Measurements from ENCODE around the gene PYGO2.

The PYGO2 gene

GRCh38 chr1:154951901-154952657 lies 9.5 kb downstream of the PYGO2 start:
- peaks cover 18 to 21% of the 10 kb centered on the region in 2 experiments for H3K36me3 ChIP-seq (ENCODE audit: control insufficient read depth in 1 of 2, insufficient read depth in 2 of 2, low read length in 2 of 2)
- no peak overlapping the region for H2BK5ac ChIP-seq (ENCODE audit: low read depth, low read length, poor library complexity)
- no peak overlapping the region for H2AFZ ChIP-seq (ENCODE audit: insufficient read depth, low read length, poor library complexity)
- no peak overlapping the region for H2BK12ac ChIP-seq (ENCODE audit: low read length)
- no peak overlapping the region for H3K14ac ChIP-seq (ENCODE audit: low read length)
- WGBS (ENCODE audit: extremely low coverage, insufficient coverage, insufficient read length) = no CpG with 5 or more reads among the region's 15 CpGs
- no peak overlapping the region for H4K91ac ChIP-seq (ENCODE audit: low read depth, low read length)
- H3K27me3 ChIP-seq (ENCODE audit: insufficient read depth, low read length) = no peaks in the 10 kb centered on the region
- H3K23ac ChIP-seq (ENCODE audit: low read length) = no peak overlapping the region
- H3K79me1 ChIP-seq (ENCODE audit: low read length) = peaks cover 2% of the 10 kb centered on the region
- H4K8ac ChIP-seq (ENCODE audit: low read depth, low read length) = no peak overlapping the region
- H2AK5ac ChIP-seq (ENCODE audit: low read length) = no peak overlapping the region
- H3K79me2 ChIP-seq (ENCODE audit: control insufficient read depth, insufficient read depth, low read length, poor library complexity) = no peaks in the 10 kb centered on the region
- no peak overlapping the region for H4K12ac ChIP-seq (ENCODE audit: low read depth, low read length)
- no peak overlapping the region for H3K18ac ChIP-seq (ENCODE audit: low read length)
- H3K4me2 ChIP-seq (ENCODE audit: low read length) = no peak overlapping the region
- no peak overlapping the region for H3K4me3 ChIP-seq (ENCODE audit: low read depth, low read length)
- H2BK120ac ChIP-seq (ENCODE audit: insufficient read depth, low read length, poor library complexity) = no peak overlapping the region
- no peaks in the 10 kb centered on the region for H3K9me3 ChIP-seq (ENCODE audit: insufficient read depth, low read depth, low read length)
- DNase-seq = no peak
- H3K9ac ChIP-seq (ENCODE audit: low read length) = no peak overlapping the region
- peaks cover 11 to 15% of the 10 kb centered on the region in 2 experiments for H3K4me1 ChIP-seq (ENCODE audit: control insufficient read depth in 1 of 2, insufficient read depth in 2 of 2, low read length in 2 of 2)
- no peak overlapping the region for H3K4ac ChIP-seq (ENCODE audit: low read depth, low read length)
- H3K27ac ChIP-seq (ENCODE audit: low read depth, low read length) = no peak overlapping the region

- no peak overlapping the region for H3K18ac ChIP-seq (ENCODE audit: low read length)
- no peak overlapping the region for H3K4ac ChIP-seq (ENCODE audit: low read depth, low read length)
- no peaks in the 10 kb centered on the region for H3K4me1 ChIP-seq (ENCODE audit: control insufficient read depth in 1 of 2, insufficient read depth in 2 of 2, low read length in 2 of 2)
- H3K79me1 ChIP-seq (ENCODE audit: low read length) = no peaks in the 10 kb centered on the region
- no peak overlapping the region for H2AK5ac ChIP-seq (ENCODE audit: low read length)
- no peak overlapping the region for H2BK12ac ChIP-seq (ENCODE audit: low read length)
- H3K36me3 ChIP-seq (ENCODE audit: control insufficient read depth in 1 of 2, insufficient read depth in 2 of 2, low read length in 2 of 2) = peaks cover 29 to 38% of the 10 kb centered on the region in 2 experiments
- DNase-seq = no peak
- no peak overlapping the region for H2BK5ac ChIP-seq (ENCODE audit: low read depth, low read length, poor library complexity)
- H3K27me3 ChIP-seq (ENCODE audit: insufficient read depth, low read length) = no peaks in the 10 kb centered on the region
- H3K4me3 ChIP-seq (ENCODE audit: low read depth, low read length) = no peak overlapping the region
- no peak overlapping the region for H3K4me2 ChIP-seq (ENCODE audit: low read length)
- no peak overlapping the region for H2BK120ac ChIP-seq (ENCODE audit: insufficient read depth, low read length, poor library complexity)
- no peaks in the 10 kb centered on the region for H3K9me3 ChIP-seq (ENCODE audit: insufficient read depth, low read depth, low read length)
- H3K23ac ChIP-seq (ENCODE audit: low read length) = no peak overlapping the region
- no peak overlapping the region for H4K8ac ChIP-seq (ENCODE audit: low read depth, low read length)
- H3K79me2 ChIP-seq (ENCODE audit: control insufficient read depth, insufficient read depth, low read length, poor library complexity) = no peaks in the 10 kb centered on the region
- H4K12ac ChIP-seq (ENCODE audit: low read depth, low read length) = no peak overlapping the region
- no peak overlapping the region for H4K91ac ChIP-seq (ENCODE audit: low read depth, low read length)
- no peak overlapping the region for H3K9ac ChIP-seq (ENCODE audit: low read length)
- no CpG with 5 or more reads among the region's 11 CpGs for WGBS (ENCODE audit: extremely low coverage, insufficient coverage, insufficient read length)
- H3K14ac ChIP-seq (ENCODE audit: low read length) = no peak overlapping the region
- H3K27ac ChIP-seq (ENCODE audit: low read depth, low read length) = no peak overlapping the region
- H2AFZ ChIP-seq (ENCODE audit: insufficient read depth, low read length, poor library complexity) = no peak overlapping the region
Observed at GRCh38 chr1:154948079-154948478, 13.5 kb downstream of the PYGO2 start.

- no peak for DNase-seq
- no peak overlapping the region for H4K8ac ChIP-seq (ENCODE audit: low read depth, low read length)
- no peak overlapping the region for H3K9ac ChIP-seq (ENCODE audit: low read length)
- H3K27me3 ChIP-seq (ENCODE audit: insufficient read depth, low read length) = no peaks in the 10 kb centered on the region
- no peak overlapping the region for H3K4me3 ChIP-seq (ENCODE audit: low read depth, low read length)
- no peak overlapping the region for H3K14ac ChIP-seq (ENCODE audit: low read length)
- peaks cover 27 to 36% of the 10 kb centered on the region in 2 experiments for H3K36me3 ChIP-seq (ENCODE audit: control insufficient read depth in 1 of 2, insufficient read depth in 2 of 2, low read length in 2 of 2)
- H3K4me1 ChIP-seq (ENCODE audit: control insufficient read depth in 1 of 2, insufficient read depth in 2 of 2, low read length in 2 of 2) = peaks cover 4 to 6% of the 10 kb centered on the region in 2 experiments
- no peak overlapping the region for H4K12ac ChIP-seq (ENCODE audit: low read depth, low read length)
- no peaks in the 10 kb centered on the region for H3K79me1 ChIP-seq (ENCODE audit: low read length)
- no peak overlapping the region for H3K23ac ChIP-seq (ENCODE audit: low read length)
- H2AFZ ChIP-seq (ENCODE audit: insufficient read depth, low read length, poor library complexity) = no peak overlapping the region
- no peak overlapping the region for H4K91ac ChIP-seq (ENCODE audit: low read depth, low read length)
- no peak overlapping the region for H3K18ac ChIP-seq (ENCODE audit: low read length)
- H3K4ac ChIP-seq (ENCODE audit: low read depth, low read length) = no peak overlapping the region
- no peak overlapping the region for H3K27ac ChIP-seq (ENCODE audit: low read depth, low read length)
- no CpG with 5 or more reads among the region's 17 CpGs for WGBS (ENCODE audit: extremely low coverage, insufficient coverage, insufficient read length)
- no peaks in the 10 kb centered on the region for H3K79me2 ChIP-seq (ENCODE audit: control insufficient read depth, insufficient read depth, low read length, poor library complexity)
- H3K4me2 ChIP-seq (ENCODE audit: low read length) = no peak overlapping the region
- H2BK5ac ChIP-seq (ENCODE audit: low read depth, low read length, poor library complexity) = no peak overlapping the region
- H2AK5ac ChIP-seq (ENCODE audit: low read length) = no peak overlapping the region
- H2BK12ac ChIP-seq (ENCODE audit: low read length) = no peak overlapping the region
- no peak overlapping the region for H2BK120ac ChIP-seq (ENCODE audit: insufficient read depth, low read length, poor library complexity)
- peaks cover 2% of the 10 kb centered on the region for H3K9me3 ChIP-seq (ENCODE audit: insufficient read depth, low read depth, low read length)
Observed at GRCh38 chr1:154945962-154946850, 15.4 kb downstream of the PYGO2 start.

- Histone ChIP-seq H3K27me3 (ENCODE audit: insufficient read depth, low read length) (no peaks in the 10 kb centered on the region), H4K91ac (ENCODE audit: low read depth, low read length) (no peak overlapping the region), H3K18ac (ENCODE audit: low read length) (no peak overlapping the region), H2BK5ac (ENCODE audit: low read depth, low read length, poor library complexity) (no peak overlapping the region), H3K79me2 (ENCODE audit: control insufficient read depth, insufficient read depth, low read length, poor library complexity) (no peaks in the 10 kb centered on the region), H3K4ac (ENCODE audit: low read depth, low read length) (no peak overlapping the region), H3K4me1 (ENCODE audit: control insufficient read depth in 1 of 2, insufficient read depth in 2 of 2, low read length in 2 of 2) (peaks cover 10 to 11% of the 10 kb centered on the region in 2 experiments), H2AK5ac (ENCODE audit: low read length) (no peak overlapping the region), H3K36me3 (ENCODE audit: control insufficient read depth in 1 of 2, insufficient read depth in 2 of 2, low read length in 2 of 2) (peaks cover 23 to 28% of the 10 kb centered on the region in 2 experiments), H2BK12ac (ENCODE audit: low read length) (no peak overlapping the region), H4K12ac (ENCODE audit: low read depth, low read length) (no peak overlapping the region), H3K27ac (ENCODE audit: low read depth, low read length) (no peak overlapping the region), H3K4me2 (ENCODE audit: low read length) (no peak overlapping the region), H3K4me3 (ENCODE audit: low read depth, low read length) (no peak overlapping the region), H3K9ac (ENCODE audit: low read length) (no peak overlapping the region), H3K9me3 (ENCODE audit: insufficient read depth, low read depth, low read length) (peaks cover 2% of the 10 kb centered on the region), H4K8ac (ENCODE audit: low read depth, low read length) (no peak overlapping the region), H2AFZ (ENCODE audit: insufficient read depth, low read length, poor library complexity) (no peak overlapping the region), H3K79me1 (ENCODE audit: low read length) (no peaks in the 10 kb centered on the region), H3K14ac (ENCODE audit: low read length) (no peak overlapping the region), H2BK120ac (ENCODE audit: insufficient read depth, low read length, poor library complexity) (no peak overlapping the region), H3K23ac (ENCODE audit: low read length) (no peak overlapping the region)
- no CpG with 5 or more reads among the region's 15 CpGs for WGBS (ENCODE audit: extremely low coverage, insufficient coverage, insufficient read length)
- DNase-seq = no peak
Observed at GRCh38 chr1:154945160-154945961, 16.2 kb downstream of the PYGO2 start.

Data from trophoblast cell (in vitro differentiated cells and primary cell).